ENCODE results near the gene AFG1L. TPM values are rescaled to one million over a fixed set of nuclear protein-coding genes. Genes with fewer than 3 reads are reported as not detected.

The AFG1L gene
- total and polyA plus RNA-seq, 2 donors (not counting 1 experiment from before 2014, with no cell fraction given) = 1.7 to 5.4 TPM

DNA sequence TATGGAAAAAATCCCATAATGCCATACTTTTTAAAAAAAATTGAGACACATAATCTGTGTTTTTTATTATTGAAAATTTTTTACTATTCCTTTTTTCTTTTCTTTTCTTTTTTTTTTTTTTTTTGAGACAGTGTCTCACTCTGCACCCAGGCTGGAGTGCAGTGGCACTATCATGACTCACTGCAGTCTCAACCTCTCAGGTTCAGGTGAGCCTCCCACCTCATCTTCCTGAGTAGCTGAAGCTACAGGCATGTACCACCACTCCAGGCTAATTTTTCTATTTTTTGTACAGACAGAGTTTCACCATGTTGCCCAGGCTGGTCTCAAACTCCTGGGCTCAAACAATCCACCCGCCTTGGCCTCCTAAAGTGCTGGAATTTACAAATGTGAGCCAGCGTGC is 100.4 kb downstream of the AFG1L start:
- H3K4me1 ChIP-seq (ENCODE audit: control insufficient read depth, extremely low read depth, insufficient read depth, low read length) = no peaks in the 10 kb centered on the region
- H3K27ac ChIP-seq (ENCODE audit: insufficient read depth, low read length) = no peak overlapping the region
- H2AFZ ChIP-seq (ENCODE audit: low read length) = no peak overlapping the region
- H3K27me3 ChIP-seq (ENCODE audit: control insufficient read depth, insufficient read depth, low read length) = no peaks in the 10 kb centered on the region
- no peak for DNase-seq (ENCODE audit: low read depth in 2 of 2)
- H4K20me1 ChIP-seq (ENCODE audit: control insufficient read depth, extremely low read depth, insufficient read depth, low read length) = no peaks in the 10 kb centered on the region
- H3K4me2 ChIP-seq (ENCODE audit: extremely low read depth, insufficient read depth, low read length) = no peak overlapping the region
- no peaks in the 10 kb centered on the region for H3K9me3 ChIP-seq (ENCODE audit: control insufficient read depth, insufficient read depth, low read depth, low read length)
- no peaks in the 10 kb centered on the region for H3K36me3 ChIP-seq (ENCODE audit: control insufficient read depth, insufficient read depth, low read length)
- H3K4me3 ChIP-seq (replicated peaks in 1 of 4; ENCODE audit: control extremely low read depth in 1 of 4, insufficient read depth in 1 of 4, low read depth in 3 of 4, low read length in 4 of 4) = no peak overlapping the region
- H3K9ac ChIP-seq (ENCODE audit: insufficient read depth, low read length) = no peak overlapping the region
- H3K79me2 ChIP-seq (ENCODE audit: control insufficient read depth, insufficient read depth, low read length) = no peaks in the 10 kb centered on the region
- TF ChIP-seq EZH2 (IDR thresholded peaks at IDR 0.05; ENCODE audit: low read length, missing control alignments) = no peak
- TF ChIP-seq, protein P1, sequence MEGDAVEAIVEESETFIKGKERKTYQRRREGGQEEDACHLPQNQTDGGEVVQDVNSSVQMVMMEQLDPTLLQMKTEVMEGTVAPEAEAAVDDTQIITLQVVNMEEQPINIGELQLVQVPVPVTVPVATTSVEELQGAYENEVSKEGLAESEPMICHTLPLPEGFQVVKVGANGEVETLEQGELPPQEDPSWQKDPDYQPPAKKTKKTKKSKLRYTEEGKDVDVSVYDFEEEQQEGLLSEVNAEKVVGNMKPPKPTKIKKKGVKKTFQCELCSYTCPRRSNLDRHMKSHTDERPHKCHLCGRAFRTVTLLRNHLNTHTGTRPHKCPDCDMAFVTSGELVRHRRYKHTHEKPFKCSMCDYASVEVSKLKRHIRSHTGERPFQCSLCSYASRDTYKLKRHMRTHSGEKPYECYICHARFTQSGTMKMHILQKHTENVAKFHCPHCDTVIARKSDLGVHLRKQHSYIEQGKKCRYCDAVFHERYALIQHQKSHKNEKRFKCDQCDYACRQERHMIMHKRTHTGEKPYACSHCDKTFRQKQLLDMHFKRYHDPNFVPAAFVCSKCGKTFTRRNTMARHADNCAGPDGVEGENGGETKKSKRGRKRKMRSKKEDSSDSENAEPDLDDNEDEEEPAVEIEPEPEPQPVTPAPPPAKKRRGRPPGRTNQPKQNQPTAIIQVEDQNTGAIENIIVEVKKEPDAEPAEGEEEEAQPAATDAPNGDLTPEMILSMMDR (conservative IDR thresholded peaks at IDR 0.05 in 1 of 2, IDR thresholded peaks at IDR 0.05 in 1 of 2; ENCODE audit: low read depth in 1 of 2, low read length in 2 of 2) = no peak

DNA sequence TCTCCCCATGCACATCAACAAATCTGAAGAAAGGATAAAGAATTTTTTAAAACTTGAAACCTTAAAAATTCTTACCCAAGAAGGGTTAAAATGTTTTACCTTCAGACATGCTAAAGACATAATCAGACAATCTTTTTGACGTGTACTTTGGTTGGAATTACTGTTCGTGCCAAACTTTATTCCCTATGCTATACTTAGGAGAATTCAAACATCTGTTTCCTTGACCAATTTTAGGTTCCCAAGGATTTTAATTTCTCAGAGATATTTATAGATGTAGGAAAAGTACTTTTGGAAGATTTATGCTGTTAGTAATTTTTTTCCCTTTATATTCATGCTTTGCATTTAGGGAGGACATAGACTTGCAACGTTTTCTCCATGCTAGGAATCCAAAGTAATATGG is 108.4 kb downstream of the AFG1L start:
- Histone ChIP-seq H3K36me3 (ENCODE audit: control insufficient read depth, insufficient read depth, low read length) (no peaks in the 10 kb centered on the region), H4K20me1 (ENCODE audit: control insufficient read depth, extremely low read depth, insufficient read depth, low read length) (no peaks in the 10 kb centered on the region), H3K4me1 (ENCODE audit: control insufficient read depth, extremely low read depth, insufficient read depth, low read length) (no peaks in the 10 kb centered on the region), H3K27ac (ENCODE audit: insufficient read depth, low read length) (no peak overlapping the region), H3K4me3 (replicated peaks in 1 of 4; ENCODE audit: control extremely low read depth in 1 of 4, insufficient read depth in 1 of 4, low read depth in 3 of 4, low read length in 4 of 4) (no peak overlapping the region), H3K9me3 (ENCODE audit: control insufficient read depth, insufficient read depth, low read depth, low read length) (no peaks in the 10 kb centered on the region), H2AFZ (ENCODE audit: low read length) (no peak overlapping the region), H3K27me3 (ENCODE audit: control insufficient read depth, insufficient read depth, low read length) (no peaks in the 10 kb centered on the region), H3K9ac (ENCODE audit: insufficient read depth, low read length) (no peak overlapping the region), H3K4me2 (ENCODE audit: extremely low read depth, insufficient read depth, low read length) (no peak overlapping the region), H3K79me2 (ENCODE audit: control insufficient read depth, insufficient read depth, low read length) (no peaks in the 10 kb centered on the region)
- no peak for TF ChIP-seq EZH2 (IDR thresholded peaks at IDR 0.05; ENCODE audit: low read length, missing control alignments)
- TF ChIP-seq, protein P1 (conservative IDR thresholded peaks at IDR 0.05 in 1 of 2, IDR thresholded peaks at IDR 0.05 in 1 of 2; ENCODE audit: low read depth in 1 of 2, low read length in 2 of 2) = no peak
- DNase-seq (ENCODE audit: low read depth in 2 of 2) = no peak

DNA sequence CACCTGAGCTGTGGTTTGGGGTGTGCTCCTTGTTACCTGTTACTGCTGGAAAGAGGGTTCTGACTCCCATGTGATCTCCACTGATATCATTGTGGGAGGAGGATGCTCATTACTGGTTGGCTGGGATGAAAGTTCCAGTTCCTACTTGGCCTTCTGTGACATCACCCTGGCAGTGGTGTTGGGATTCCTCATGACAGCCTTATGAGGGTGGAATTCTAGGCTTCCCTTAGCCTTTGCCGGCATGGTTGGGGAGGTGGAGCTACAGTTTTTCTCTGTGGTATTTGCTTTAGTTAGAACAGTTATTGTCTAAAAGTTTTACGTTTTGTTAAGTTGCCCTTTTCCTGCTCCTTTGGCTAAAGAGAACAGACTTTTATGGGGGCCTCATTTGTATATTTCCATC is 112.1 kb downstream of the AFG1L start:
- no peaks in the 10 kb centered on the region for H3K27me3 ChIP-seq (ENCODE audit: control insufficient read depth, insufficient read depth, low read length)
- no peaks in the 10 kb centered on the region for H3K79me2 ChIP-seq (ENCODE audit: control insufficient read depth, insufficient read depth, low read length)
- no peaks in the 10 kb centered on the region for H4K20me1 ChIP-seq (ENCODE audit: control insufficient read depth, extremely low read depth, insufficient read depth, low read length)
- no peak overlapping the region for H2AFZ ChIP-seq (ENCODE audit: low read length)
- no peak overlapping the region for H3K4me3 ChIP-seq (replicated peaks in 1 of 4; ENCODE audit: control extremely low read depth in 1 of 4, insufficient read depth in 1 of 4, low read depth in 3 of 4, low read length in 4 of 4)
- no peak overlapping the region for H3K27ac ChIP-seq (ENCODE audit: insufficient read depth, low read length)
- no peak overlapping the region for H3K4me2 ChIP-seq (ENCODE audit: extremely low read depth, insufficient read depth, low read length)
- H3K4me1 ChIP-seq (ENCODE audit: control insufficient read depth, extremely low read depth, insufficient read depth, low read length) = no peaks in the 10 kb centered on the region
- no peak for DNase-seq (ENCODE audit: low read depth in 2 of 2)
- no peak overlapping the region for H3K9ac ChIP-seq (ENCODE audit: insufficient read depth, low read length)
- no peaks in the 10 kb centered on the region for H3K36me3 ChIP-seq (ENCODE audit: control insufficient read depth, insufficient read depth, low read length)
- no peaks in the 10 kb centered on the region for H3K9me3 ChIP-seq (ENCODE audit: control insufficient read depth, insufficient read depth, low read depth, low read length)
- TF ChIP-seq EZH2 (IDR thresholded peaks at IDR 0.05; ENCODE audit: low read length, missing control alignments) = no peak
- TF ChIP-seq, protein P1 (conservative IDR thresholded peaks at IDR 0.05 in 1 of 2, IDR thresholded peaks at IDR 0.05 in 1 of 2; ENCODE audit: low read depth in 1 of 2, low read length in 2 of 2) = no peak
